Progenitor cell of endocrine pancreas (in vitro differentiated cells): ENCODE results near the gene NKX1-2. TPM values are rescaled to one million over a fixed set of nuclear protein-coding genes. Genes with fewer than 3 reads are reported as not detected.
"Not testable (repeated sequence)": the region's sequence is repeated elsewhere in the genome, so short reads cannot be mapped to it uniquely, and the experiment has no call there.

Experiments
- DNase-seq: peaks from one replicate; pipeline ENCODE4 v3.0.0; 2021; ENCODE audit warnings: low spot score; ENCODE audit not compliant: unreplicated experiment
- H3K27ac Mint-ChIP-seq: 2 replicates; pipeline ENCODE4 v1.8.0; 2021; ENCODE audit warnings: mild to moderate bottlenecking, moderate library complexity, mixed read lengths
- H3K27me3 Mint-ChIP-seq: 2 replicates; pipeline ENCODE4 v1.8.0; 2021; ENCODE audit warnings: mixed read lengths
- H3K36me3 Mint-ChIP-seq: 2 replicates; pipeline ENCODE4 v1.8.0; 2022; ENCODE audit warnings: mixed read lengths; ENCODE audit not compliant: insufficient read depth
- H3K4me1 Mint-ChIP-seq: 2 replicates; pipeline ENCODE4 v1.8.0; 2021; ENCODE audit warnings: low read depth, mixed read lengths
- H3K4me3 Mint-ChIP-seq: 2 replicates; pipeline ENCODE4 v1.8.0; 2021; ENCODE audit warnings: low read depth, mild to moderate bottlenecking, moderate library complexity, mixed read lengths
- H3K9me3 Mint-ChIP-seq: 2 replicates; pipeline ENCODE4 v1.8.0; 2021; ENCODE audit warnings: low read depth, mixed read lengths
- total RNA-seq: library from RNA; stranded (reverse); gene quantifications from 2 replicates; pipeline ENCODE4 v1.2.1, GENCODE V29; 2021
- TF ChIP-seq, protein P1 (sequence below): fragments of 200-600 bp; sonication (generic); IDR thresholded peaks from one replicate; pipeline ENCODE4 v1.5.0; 2021; ENCODE audit warnings: antibody characterized with exemption, mild to moderate bottlenecking; ENCODE audit not compliant: unreplicated experiment

Gene NKX1-2
- total RNA-seq, 1 donor from 2014 or later: not detected

DNA sequence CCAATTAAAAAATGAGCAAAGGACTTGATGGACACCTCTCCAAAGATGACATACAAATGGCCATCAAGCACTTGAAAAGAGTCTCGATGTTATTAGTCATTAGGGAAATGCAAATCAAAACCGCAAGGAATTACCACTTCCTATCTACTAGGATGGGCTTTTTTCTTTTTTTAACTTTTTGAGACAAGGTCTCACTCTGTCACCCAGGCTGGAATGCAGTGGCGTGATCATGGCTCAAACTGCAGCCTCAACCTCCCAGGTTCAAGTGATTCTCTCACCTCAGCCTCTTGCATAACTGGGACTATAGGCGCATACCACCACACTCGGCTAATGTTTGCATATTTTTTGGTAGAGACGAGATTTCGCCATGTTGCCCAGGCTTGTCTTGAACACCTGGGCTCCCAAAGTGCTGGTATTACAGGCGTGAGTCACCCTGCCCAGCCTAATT is 13.6 kb downstream of the NKX1-2 start:
- no peak for DNase-seq
- Mint-ChIP-seq H3K36me3 (no peaks in the 10 kb centered on the region), H3K27ac (no peak overlapping the region), H3K27me3 (peaks cover 10% of the 10 kb centered on the region), H3K9me3 (no peaks in the 10 kb centered on the region), H3K4me3 (no peak overlapping the region), H3K4me1 (no peaks in the 10 kb centered on the region)
- TF ChIP-seq, protein P1, sequence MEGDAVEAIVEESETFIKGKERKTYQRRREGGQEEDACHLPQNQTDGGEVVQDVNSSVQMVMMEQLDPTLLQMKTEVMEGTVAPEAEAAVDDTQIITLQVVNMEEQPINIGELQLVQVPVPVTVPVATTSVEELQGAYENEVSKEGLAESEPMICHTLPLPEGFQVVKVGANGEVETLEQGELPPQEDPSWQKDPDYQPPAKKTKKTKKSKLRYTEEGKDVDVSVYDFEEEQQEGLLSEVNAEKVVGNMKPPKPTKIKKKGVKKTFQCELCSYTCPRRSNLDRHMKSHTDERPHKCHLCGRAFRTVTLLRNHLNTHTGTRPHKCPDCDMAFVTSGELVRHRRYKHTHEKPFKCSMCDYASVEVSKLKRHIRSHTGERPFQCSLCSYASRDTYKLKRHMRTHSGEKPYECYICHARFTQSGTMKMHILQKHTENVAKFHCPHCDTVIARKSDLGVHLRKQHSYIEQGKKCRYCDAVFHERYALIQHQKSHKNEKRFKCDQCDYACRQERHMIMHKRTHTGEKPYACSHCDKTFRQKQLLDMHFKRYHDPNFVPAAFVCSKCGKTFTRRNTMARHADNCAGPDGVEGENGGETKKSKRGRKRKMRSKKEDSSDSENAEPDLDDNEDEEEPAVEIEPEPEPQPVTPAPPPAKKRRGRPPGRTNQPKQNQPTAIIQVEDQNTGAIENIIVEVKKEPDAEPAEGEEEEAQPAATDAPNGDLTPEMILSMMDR: no peak

DNA sequence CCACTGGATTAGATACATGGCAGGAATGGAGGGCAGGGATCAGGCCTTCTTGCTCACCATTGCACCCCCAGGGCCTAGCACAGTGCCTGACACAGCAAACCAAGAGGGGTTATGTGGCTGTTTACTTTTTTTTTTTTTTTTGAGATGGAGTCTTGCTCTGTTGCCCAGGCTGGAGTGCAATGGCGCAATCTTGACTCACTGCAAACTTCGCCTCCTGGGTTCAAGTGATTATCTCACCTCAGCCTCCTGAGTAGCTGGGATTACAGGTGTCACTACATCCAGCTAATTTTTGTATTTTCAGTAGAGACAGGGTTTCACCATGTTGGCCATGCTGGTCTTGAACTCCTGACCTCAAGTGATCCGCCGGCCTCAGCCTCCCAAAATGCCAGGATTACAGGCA is 14.2 kb downstream of the NKX1-2 start:
- not testable (repeated sequence) for H3K4me1 Mint-ChIP-seq, DNase-seq, H3K9me3 Mint-ChIP-seq, H3K36me3 Mint-ChIP-seq, H3K4me3 Mint-ChIP-seq, H3K27ac Mint-ChIP-seq
- peaks cover 12% of the 10 kb centered on the region for H3K27me3 Mint-ChIP-seq

DNA sequence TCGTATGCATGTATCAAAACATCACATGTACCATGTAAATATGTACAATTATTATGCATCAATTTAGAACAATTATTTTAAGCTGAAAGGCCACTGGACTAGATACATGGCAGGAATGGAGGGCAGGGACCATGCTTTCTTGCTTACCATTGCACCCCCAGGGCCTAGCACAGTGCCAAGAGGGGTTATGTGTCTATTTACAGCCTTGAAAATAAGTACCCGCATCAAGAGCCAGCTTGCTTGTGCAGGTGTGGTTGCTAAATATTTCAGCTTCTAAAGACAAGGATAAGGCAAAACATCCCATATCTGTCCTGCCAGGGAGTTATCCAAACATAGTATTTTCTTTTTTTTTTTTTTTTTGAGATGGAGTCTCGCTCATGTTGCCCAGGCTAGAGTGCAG is 16.4 kb downstream of the NKX1-2 start:
- TF ChIP-seq, protein P1: no peak
- H3K36me3 Mint-ChIP-seq: no peaks in the 10 kb centered on the region
- no peak for DNase-seq
- no peaks in the 10 kb centered on the region for H3K4me1 Mint-ChIP-seq
- no peaks in the 10 kb centered on the region for H3K9me3 Mint-ChIP-seq
- H3K4me3 Mint-ChIP-seq: no peak overlapping the region
- peaks cover 26% of the 10 kb centered on the region for H3K27me3 Mint-ChIP-seq
- no peak overlapping the region for H3K27ac Mint-ChIP-seq

DNA sequence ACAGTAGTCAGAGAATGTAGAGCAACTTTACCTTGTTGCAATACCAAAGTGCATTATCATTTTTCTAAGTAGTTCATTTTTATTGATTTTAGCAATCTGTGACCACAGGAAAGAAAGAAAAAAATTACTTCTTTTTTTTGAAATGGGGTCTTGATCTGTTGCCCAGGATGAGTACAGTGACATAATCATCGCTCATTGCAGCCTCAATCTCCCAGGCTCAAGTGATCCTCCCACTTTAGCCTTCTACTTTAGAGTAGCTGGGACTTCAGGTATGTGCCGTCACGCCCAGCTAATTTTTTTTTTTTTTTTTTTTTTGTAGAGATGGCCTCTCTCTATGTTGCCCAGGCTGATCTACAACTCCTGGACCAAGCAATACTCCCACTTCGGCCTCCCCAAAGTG is 19.8 kb downstream of the NKX1-2 start:
- H3K4me3 Mint-ChIP-seq: no peak overlapping the region
- H3K36me3 Mint-ChIP-seq: no peaks in the 10 kb centered on the region
- no peak for DNase-seq
- TF ChIP-seq, protein P1: no peak
- H3K4me1 Mint-ChIP-seq: peaks cover 1% of the 10 kb centered on the region
- peaks cover 32% of the 10 kb centered on the region for H3K27me3 Mint-ChIP-seq
- no peaks in the 10 kb centered on the region for H3K9me3 Mint-ChIP-seq
- no peak overlapping the region for H3K27ac Mint-ChIP-seq

DNA sequence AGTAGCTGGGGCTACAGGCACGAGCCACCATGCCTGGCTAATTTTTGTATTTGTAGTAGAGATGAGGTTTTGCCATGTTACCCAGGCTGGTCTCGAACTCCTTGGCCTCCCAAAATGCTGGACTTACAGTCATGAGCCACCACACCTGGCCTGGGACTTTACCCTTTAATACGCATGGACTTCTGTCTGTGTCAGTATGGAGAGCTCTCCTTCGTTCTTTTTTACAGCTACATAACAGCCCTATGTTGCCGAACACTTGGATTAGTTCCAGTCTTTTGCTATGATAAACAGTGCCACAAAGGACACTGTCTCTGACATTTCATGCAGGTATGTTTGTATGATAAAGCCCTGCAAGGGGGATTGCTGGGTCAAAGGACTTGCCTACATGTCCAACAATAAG is 20.3 kb downstream of the NKX1-2 start:
- no peaks in the 10 kb centered on the region for H3K36me3 Mint-ChIP-seq
- no peaks in the 10 kb centered on the region for H3K9me3 Mint-ChIP-seq
- peaks cover 1% of the 10 kb centered on the region for H3K4me1 Mint-ChIP-seq
- H3K4me3 Mint-ChIP-seq: no peak overlapping the region
- no peak overlapping the region for H3K27ac Mint-ChIP-seq
- TF ChIP-seq, protein P1: no peak
- no peak for DNase-seq
- H3K27me3 Mint-ChIP-seq: peaks cover 33% of the 10 kb centered on the region

DNA sequence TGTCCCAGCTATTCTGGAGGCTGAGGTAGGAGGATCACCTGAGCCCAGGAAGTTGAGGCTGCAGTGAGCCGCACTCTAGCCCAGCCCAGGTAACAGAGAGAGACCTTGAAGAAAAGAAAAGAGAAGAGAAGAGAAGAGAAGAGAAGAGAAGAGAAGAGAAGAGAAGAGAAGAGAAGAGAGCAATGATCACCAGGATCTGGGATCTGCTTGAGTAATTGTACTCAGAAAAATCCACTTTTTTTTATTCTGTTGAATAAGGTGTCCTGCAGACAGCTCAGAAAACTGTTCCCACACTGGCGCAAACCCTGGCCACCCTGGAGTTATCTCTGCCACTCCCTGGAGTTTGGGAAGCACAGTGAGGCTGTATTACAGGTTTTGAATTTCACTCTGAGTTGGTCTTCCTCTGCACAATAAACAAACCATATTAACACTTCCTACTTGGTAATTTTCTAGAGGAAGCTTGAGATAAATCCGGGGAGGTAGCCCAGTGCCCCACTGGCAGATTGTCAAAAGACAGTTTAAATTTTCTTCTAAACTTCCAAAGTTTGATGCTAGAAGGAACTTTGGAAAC is 21.5 kb downstream of the NKX1-2 start:
- TF ChIP-seq, protein P1: no peak

More for the DNA sequence above, 21.5 kb downstream of the NKX1-2 start:
- Mint-ChIP-seq H3K4me3 (no peak overlapping the region), H3K4me1 (peaks cover 1% of the 10 kb centered on the region), H3K36me3 (no peaks in the 10 kb centered on the region), H3K27me3 (peaks cover 45% of the 10 kb centered on the region), H3K27ac (no peak overlapping the region), H3K9me3 (no peaks in the 10 kb centered on the region)
- DNase-seq: no peak
